Kidney epithelial cell (primary cell): Measurements from ENCODE around the gene BZW1. TPM values are rescaled to one million over a fixed set of nuclear protein-coding genes. Genes with fewer than 3 reads are reported as not detected.

ENCODE experiments used
- DNase-seq: peaks from one replicate; pipeline ENCODE4 v3.0.0-alpha.2; 2010; ENCODE audit warnings: low read depth
- H3K27me3 ChIP-seq: 2 replicates; pipeline ENCODE4 v1.6.0; 2011; ENCODE audit warnings: low read length; ENCODE audit not compliant: control insufficient read depth, insufficient read depth
- H3K36me3 ChIP-seq: 2 replicates; pipeline ENCODE4 v1.5.1; 2011; ENCODE audit warnings: low read length; ENCODE audit not compliant: control insufficient read depth, insufficient read depth
- H3K4me3 ChIP-seq: 2 replicates; pipeline ENCODE4 v1.5.1; 2011; ENCODE audit warnings: low read depth, mild to moderate bottlenecking, control low read depth, low read length
- CTCF ChIP-seq: IDR thresholded peaks from 2 replicates; pipeline ENCODE4 v1.5.1; 2011; ENCODE audit warnings: mild to moderate bottlenecking, moderate library complexity, low read length, control low read depth, inconsistent platforms; ENCODE audit not compliant: insufficient read depth, poor library complexity, severe bottlenecking
- total RNA-seq: library from RNA; depleted of rRNA; stranded (reverse); fragments of >200 nt; gene quantifications from 2 replicates; pipeline ENCODE4 v1.2.3, GENCODE V29; 2015

Gene BZW1
- total RNA-seq, 1 donor from 2014 or later, result 347 TPM

GRCh38 chr2:200767111-200767885, 44.4 kb upstream of the BZW1 start:
- DNase-seq, result no peak
- no peak for TF ChIP-seq CTCF
- no peak overlapping the region for H3K4me3 ChIP-seq

GRCh38 chr2:200770847-200771246, 40.9 kb upstream of the BZW1 start:
- no peak for TF ChIP-seq CTCF
- H3K27me3 ChIP-seq, result no peaks in the 10 kb centered on the region
- no peak for DNase-seq
- H3K36me3 ChIP-seq, result no peaks in the 10 kb centered on the region
- no peak overlapping the region for H3K4me3 ChIP-seq

More at GRCh38 chr2:200767111-200767885, 44.4 kb upstream of the BZW1 start:
- Histone ChIP-seq H3K36me3 (no peaks in the 10 kb centered on the region), H3K27me3 (no peaks in the 10 kb centered on the region)

GRCh38 chr2:200772620-200773019, 39.1 kb upstream of the BZW1 start:
- H3K27me3 ChIP-seq, result no peaks in the 10 kb centered on the region
- no peak for TF ChIP-seq CTCF
- H3K36me3 ChIP-seq, result no peaks in the 10 kb centered on the region
- no peak overlapping the region for H3K4me3 ChIP-seq
- DNase-seq, result no peak

GRCh38 chr2:200773083-200773482, 38.6 kb upstream of the BZW1 start:
- DNase-seq, result no peak
- H3K36me3 ChIP-seq, result no peaks in the 10 kb centered on the region
- no peak for TF ChIP-seq CTCF
- H3K4me3 ChIP-seq, result no peak overlapping the region
- no peaks in the 10 kb centered on the region for H3K27me3 ChIP-seq

DNA sequence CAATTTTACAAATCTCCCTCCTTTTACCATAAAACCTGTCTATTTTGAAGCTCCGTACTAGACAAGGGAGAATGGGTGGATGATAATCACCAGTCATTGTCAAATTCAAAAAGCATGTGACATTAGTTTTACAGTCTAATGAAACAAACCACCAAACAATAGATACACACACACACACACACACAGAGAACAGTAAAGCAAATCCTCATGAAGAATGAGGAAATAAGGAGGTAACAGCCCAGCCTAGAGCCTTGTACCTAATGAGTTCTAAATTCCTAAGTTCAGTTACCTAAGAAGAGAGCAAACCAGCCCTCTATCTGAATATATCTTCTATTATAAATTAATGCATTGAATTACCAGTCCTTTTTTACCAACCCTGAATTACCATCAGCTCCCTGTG, 36.8 kb upstream of the BZW1 start:
- H3K4me3 ChIP-seq, result no peak overlapping the region
- DNase-seq, result no peak
- no peaks in the 10 kb centered on the region for H3K36me3 ChIP-seq
- TF ChIP-seq CTCF, result no peak
- H3K27me3 ChIP-seq, result no peaks in the 10 kb centered on the region

- H3K36me3 ChIP-seq, result no peaks in the 10 kb centered on the region
- no peaks in the 10 kb centered on the region for H3K27me3 ChIP-seq
- H3K4me3 ChIP-seq, result no peak overlapping the region
- TF ChIP-seq CTCF, result no peak
- no peak for DNase-seq
These were observed 34.4 kb upstream of the BZW1 start for GRCh38 chr2:200777275-200777674.
